Heart right ventricle (tissue), 16 donors: ENCODE data around the gene FLT4. TPM values are rescaled to one million over a fixed set of nuclear protein-coding genes. Genes with fewer than 3 reads are reported as not detected.

ENCODE experiments used
- ATAC-seq, 8 donors: fragments of 200-7000 bp; cut with Tn5 transposase; one replicate each; pipeline ENCODE4 v1.9.1; 2020; ENCODE audit warnings: mild to moderate bottlenecking in 8 of 8, moderate library complexity in 8 of 8, moderate number of reproducible peaks in 1 of 8
- DNase-seq, 2 donors: peaks; one replicate each; pipeline ENCODE4 v3.0.0-alpha.2; 2020
- H3K27ac ChIP-seq, 10 donors: fragments of 200-600 bp; sonication (generic) in 2 of 10; one replicate each; pipeline versions ENCODE4 v1.5.0 to v1.8.0; 2020 to 2022; ENCODE audit warnings: mild to moderate bottlenecking in 3 of 10
- H3K27me3 ChIP-seq, 7 donors: fragments of 200-600 bp; one replicate each; pipeline ENCODE4 v1.8.0; 2021 to 2022; ENCODE audit warnings: mild to moderate bottlenecking in 2 of 7
- H3K36me3 ChIP-seq, 9 donors: fragments of 200-600 bp; sonication (generic) in 1 of 9; one replicate each; pipeline versions ENCODE4 v1.5.0 to v1.8.0; 2020 to 2022; ENCODE audit warnings: mild to moderate bottlenecking in 2 of 9
- H3K4me1 ChIP-seq, 9 donors: fragments of 200-600 bp; sonication (generic) in 1 of 9; one replicate each; pipeline versions ENCODE4 v1.5.0 to v1.8.0; 2020 to 2022; ENCODE audit warnings: mild to moderate bottlenecking in 4 of 9
- H3K4me3 ChIP-seq, 10 donors: fragments of 200-600 bp; sonication (generic) in 2 of 10; one replicate each; pipeline versions ENCODE4 v1.5.0 to v1.8.0; 2020 to 2022; ENCODE audit warnings: mild to moderate bottlenecking in 7 of 10, moderate library complexity in 2 of 10
- H3K9me3 ChIP-seq, 11 donors: fragments of 200-600 bp in 10 of 11; sonication (generic) in 2 of 11; one replicate each; pipeline versions ENCODE4 v1.5.0 to v1.8.0; 2013 to 2022; ENCODE audit warnings: mild to moderate bottlenecking in 2 of 11, control low read depth in 1 of 11, moderate library complexity in 1 of 11
- WGBS, 2 donors: extraction: QIAGEN DNeasy Blood & Tissue Kit; methylation state at CpG; one replicate each; pipeline ENCODE4 v1.1.7; 2013; ENCODE audit warnings: inconsistent platforms in 1 of 2; 5-methylcytosine and 5-hydroxymethylcytosine counted together
- intact Hi-C, 10 donors: fragments of 100-400 bp; cut with DNase I; formaldehyde crosslinking; loops; one replicate each; pipeline versions ENCODE4 v1.11.1 to v1.14.2; 2022
- polyA plus RNA-seq, 2 donors: library from polyadenylated mRNA; stranded (reverse); fragments of 200-250 nt; gene quantifications; one replicate each; pipeline ENCODE4 v1.2.3, GENCODE V29; 2013
- total RNA-seq, 10 donors: library from RNA; stranded (reverse); fragmentation: NEBNext Ultra II Directional in 3 of 10; extraction: Animal tissue kit (Norgen Biotek cat#: 25700) in 3 of 10; gene quantifications; one replicate each; pipeline versions ENCODE4 v1.2.1 to v1.2.4, GENCODE V29; 2021 to 2023
- TF ChIP-seq, protein P1 (sequence below), 9 donors: fragments of 200-600 bp; sonication (generic) in 2 of 9; IDR thresholded peaks; one replicate each; pipeline versions ENCODE4 v1.5.0 to v1.8.0; 2021 to 2022; ENCODE audit warnings: antibody characterized with exemption in 9 of 9, mild to moderate bottlenecking in 5 of 9, moderate library complexity in 1 of 9
- donor health status: Arrhythmogenic right ventricular cardiomyopathy.
- donor health status: ischemic (EF 13 %, LVEDD 7.1; RV severe dilation, severe dysfunction).
- donor health status: healthy with polysubstance abuse.
- donor health status: DM: no; HTN: yes; CAD: no.
- donor health status: DM: no; HTN: no; CAD: no.
- donor health status: ischemic (EF 25% LVEDD 6.9; RV normal size, moderate dysfunction).
- donor health status: ischemic (EF 25% LVEDD 5.7; RV mildly dilated, moderate dysfunction).
- donor health status: healthy.
- donor health status: DM: yes; HTN: yes; CAD: no.
- donor health status: Ischemic cardiomyopathy.
- donor health status: ischemic (EF 35%, LVEDD 5.7; RV mildly dilated, moderate dysfunction).
- donor health status: nonischemic (EF 11% LVEDD 7.7; RV severe dilation, severe dysfunction).
- donor health status: DM: yes; HTN: yes; CAD: no.
- donor health status: PGD.
- donor health status: ischemic (EF 29% LVEDD 5.4; RV normal size, mild dysfunction).
- donor health status: nonischemic (EF 23%, LVEDD 6.1; RV moderate dilation, normal function).

The FLT4 gene
- total and polyA plus RNA-seq, 12 donors: 3.8 to 10.8 (median 6.3) TPM

GRCh38 chr5:180555168-180555921 is 94.1 kb downstream of the FLT4 start:
- ATAC-seq (no peak), DNase-seq (no peak)
- intact Hi-C loops: no loop called here
- TF ChIP-seq, protein P1, sequence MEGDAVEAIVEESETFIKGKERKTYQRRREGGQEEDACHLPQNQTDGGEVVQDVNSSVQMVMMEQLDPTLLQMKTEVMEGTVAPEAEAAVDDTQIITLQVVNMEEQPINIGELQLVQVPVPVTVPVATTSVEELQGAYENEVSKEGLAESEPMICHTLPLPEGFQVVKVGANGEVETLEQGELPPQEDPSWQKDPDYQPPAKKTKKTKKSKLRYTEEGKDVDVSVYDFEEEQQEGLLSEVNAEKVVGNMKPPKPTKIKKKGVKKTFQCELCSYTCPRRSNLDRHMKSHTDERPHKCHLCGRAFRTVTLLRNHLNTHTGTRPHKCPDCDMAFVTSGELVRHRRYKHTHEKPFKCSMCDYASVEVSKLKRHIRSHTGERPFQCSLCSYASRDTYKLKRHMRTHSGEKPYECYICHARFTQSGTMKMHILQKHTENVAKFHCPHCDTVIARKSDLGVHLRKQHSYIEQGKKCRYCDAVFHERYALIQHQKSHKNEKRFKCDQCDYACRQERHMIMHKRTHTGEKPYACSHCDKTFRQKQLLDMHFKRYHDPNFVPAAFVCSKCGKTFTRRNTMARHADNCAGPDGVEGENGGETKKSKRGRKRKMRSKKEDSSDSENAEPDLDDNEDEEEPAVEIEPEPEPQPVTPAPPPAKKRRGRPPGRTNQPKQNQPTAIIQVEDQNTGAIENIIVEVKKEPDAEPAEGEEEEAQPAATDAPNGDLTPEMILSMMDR (IDR thresholded peaks at IDR 0.05): no peak
- no peak overlapping the region for H3K27ac ChIP-seq
- peaks cover 0 to 65% (median 8%) of the 10 kb centered on the region in 9 donors for H3K36me3 ChIP-seq
- 90 to 91% methylated on average over 7 of the region's 7 CpGs for WGBS, 2 donors
- H3K4me1 ChIP-seq: no peaks in the 10 kb centered on the region
- no peaks in the 10 kb centered on the region for H3K9me3 ChIP-seq
- H3K27me3 ChIP-seq: no peaks in the 10 kb centered on the region
- H3K4me3 ChIP-seq: no peak overlapping the region

DNA sequence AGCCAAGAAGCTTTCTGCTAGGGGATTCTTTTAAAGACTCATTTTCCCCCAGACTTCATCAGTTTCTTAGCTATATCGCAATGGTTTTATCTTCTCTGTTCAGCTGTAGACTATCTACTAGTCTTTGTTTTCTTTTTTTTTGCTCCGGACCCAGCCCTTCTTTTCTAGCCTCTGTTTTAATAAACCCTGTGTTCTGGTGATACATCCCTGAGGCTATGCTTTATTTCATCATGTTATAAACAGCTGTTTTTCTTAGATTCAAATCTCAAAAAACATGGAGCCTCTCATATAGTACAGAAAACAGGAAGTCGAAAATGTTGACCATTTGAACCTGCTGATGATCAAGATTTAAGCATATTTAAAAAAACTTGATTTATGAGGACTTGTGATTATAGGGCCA is 95.9 kb downstream of the FLT4 start:
- ATAC-seq (no peak), DNase-seq (no peak)
- intact Hi-C loops: no loop called here
- Histone ChIP-seq H3K27ac (no peak overlapping the region), H3K4me1 (peaks cover 0 to 3% (median 0%) of the 10 kb centered on the region in 9 donors), H3K4me3 (no peak overlapping the region), H3K9me3 (no peaks in the 10 kb centered on the region), H3K27me3 (no peaks in the 10 kb centered on the region), H3K36me3 (peaks cover 0 to 71% (median 13%) of the 10 kb centered on the region in 9 donors)
- TF ChIP-seq, protein P1 (IDR thresholded peaks at IDR 0.05): no peak
- WGBS, 2 donors: 86 to 93% methylated on average over 3 of the region's 3 CpGs

Other genes starting within 250 kb of the FLT4 start
- 10 to 100 TPM in 9 of 10 donors, 1 to 10 TPM in 1; 9.4 to 20.5 (median 14.0) TPM for gene CNOT6, start 155.2 kb downstream of the FLT4 start, total RNA-seq
- gene CNOT6, start 155.2 kb downstream of the FLT4 start, polyA plus RNA-seq: 1 to 10 TPM; 3.8 to 4.7 TPM
- under 1 TPM in 3 of 10 donors, not detected in 7; 0.49 to 0.59 (median 0.53) TPM for gene SCGB3A1, start 58.1 kb downstream of the FLT4 start, total RNA-seq
- under 1 TPM; 0.38 to 0.88 TPM for gene SCGB3A1, start 58.1 kb downstream of the FLT4 start, polyA plus RNA-seq
- not detected for gene OR2Y1, start 90.5 kb upstream of the FLT4 start, total RNA-seq
- not detected for gene OR2Y1, start 90.5 kb upstream of the FLT4 start, polyA plus RNA-seq
- gene MGAT1, start 153.2 kb upstream of the FLT4 start, total RNA-seq: 100 to 1,000 TPM in 2 of 10 donors, 10 to 100 TPM in 8; 50.1 to 118 (median 59.7) TPM
- 100 to 1,000 TPM in 1 of 2 donors, 10 to 100 TPM in 1; 71.7 to 127 TPM for gene MGAT1, start 153.2 kb upstream of the FLT4 start, polyA plus RNA-seq
- 10 to 100 TPM; 11.3 to 17.6 (median 13.6) TPM for gene ZFP62, start 211.7 kb upstream of the FLT4 start, total RNA-seq
- 10 to 100 TPM in 1 of 2 donors, 1 to 10 TPM in 1; 6.4 to 24.9 TPM for gene ZFP62, start 211.7 kb upstream of the FLT4 start, polyA plus RNA-seq
- under 1 TPM in 2 of 10 donors, not detected in 8; 0.18 to 0.28 TPM for gene BTNL8, start 249.6 kb upstream of the FLT4 start, total RNA-seq
- gene BTNL8, start 249.6 kb upstream of the FLT4 start, polyA plus RNA-seq: under 1 TPM in 1 of 2 donors, not detected in 1; 0.09 TPM